Gastrocnemius medialis (tissue), 4 donors: ENCODE measurements around the gene ZNF736. TPM values are rescaled to one million over a fixed set of nuclear protein-coding genes. Genes with fewer than 3 reads are reported as not detected.
"Not testable (repeated sequence)": the region's sequence is repeated elsewhere in the genome, so short reads cannot be mapped to it uniquely, and the experiment has no call there.

ENCODE experiments used
- ATAC-seq, 2 donors: fragments of 150-250 bp; one replicate each; pipeline ENCODE4 v1.9.1; 2016
- DNase-seq, 2 donors: peaks; one replicate each; pipeline ENCODE4 v3.0.0-alpha.2; 2019
- H3K27ac ChIP-seq, 4 donors: fragments of 200-600 bp; sonication (generic); 1 replicate in 1 of 4; 2 replicates in 3 of 4; pipeline ENCODE4 v1.5.1; 2016 to 2018; ENCODE audit warnings: mild to moderate bottlenecking in 2 of 4, moderate library complexity in 1 of 4
- H3K27me3 ChIP-seq, 3 donors: fragments of 200-600 bp; sonication (generic) in 2 of 3; 1 replicate in 1 of 3; 2 replicates in 2 of 3; pipeline versions ENCODE4 v1.5.1 to v1.6.0; 2016 to 2019; ENCODE audit warnings: mild to moderate bottlenecking in 1 of 3, moderate library complexity in 1 of 3
- H3K36me3 ChIP-seq, 2 donors: fragments of 200-600 bp; sonication (generic) in 1 of 2; one replicate each; pipeline ENCODE4 v1.5.1; 2017 to 2018
- H3K4me1 ChIP-seq, 2 donors: fragments of 200-600 bp; sonication (generic) in 1 of 2; one replicate each; pipeline ENCODE4 v1.5.1; 2016 to 2017; ENCODE audit warnings: mild to moderate bottlenecking in 2 of 2
- H3K4me3 ChIP-seq, 4 donors: fragments of 200-600 bp; sonication (generic) in 3 of 4; 1 replicate in 1 of 4; 2 replicates in 3 of 4; pipeline ENCODE4 v1.5.1; 2016 to 2019; ENCODE audit warnings: mild to moderate bottlenecking in 2 of 4
- H3K9me3 ChIP-seq, 3 donors: fragments of 200-600 bp; sonication (generic) in 2 of 3; 1 replicate in 1 of 3; 2 replicates in 2 of 3; pipeline ENCODE4 v1.5.1; 2016 to 2019
- CTCF ChIP-seq, 5 experiments: fragments of 450-650 bp in 3 of 5; fragments of 200-600 bp in 2 of 5; sonication (generic) in 2 of 5; IDR thresholded peaks in 4 of 5; conservative IDR thresholded peaks in 1 of 5; 1 replicate in 4 of 5; 2 replicates in 1 of 5; pipeline ENCODE4 v1.5.1; 2016 to 2019; ENCODE audit warnings: antibody characterized with exemption in 5 of 5, mild to moderate bottlenecking in 3 of 5, moderate library complexity in 3 of 5
- POLR2A ChIP-seq, 2 donors: fragments of 450-650 bp; IDR thresholded peaks; one replicate each; pipeline ENCODE4 v1.6.1; 2017; ENCODE audit warnings: antibody characterized with exemption in 2 of 2, mild to moderate bottlenecking in 2 of 2, moderate library complexity in 2 of 2
- in situ Hi-C, 4 donors: fragments of 200-750 bp; cut with MboI; loops; one replicate each; pipeline versions ENCODE4 v1.15.0 to v1.8.0; 2017; ENCODE audit warnings: low sequenced_read_pairs in 4 of 4
- intact Hi-C: fragments of 100-400 bp; cut with DNase I; formaldehyde crosslinking; loops from one replicate; pipeline ENCODE4 v1.15.1; 2023; ENCODE audit warnings: low total_unique reads
- total RNA-seq, 4 donors: library from RNA; depleted of rRNA; stranded (reverse); fragments of >200 nt; gene quantifications; one replicate each; pipeline versions ENCODE4 v1.1.0 to v1.2.3, GENCODE V29; 2016

Gene ZNF736
- total RNA-seq, 4 donors from 2014 or later, result 2.2 to 7.8 (median 2.7) TPM

DNA sequence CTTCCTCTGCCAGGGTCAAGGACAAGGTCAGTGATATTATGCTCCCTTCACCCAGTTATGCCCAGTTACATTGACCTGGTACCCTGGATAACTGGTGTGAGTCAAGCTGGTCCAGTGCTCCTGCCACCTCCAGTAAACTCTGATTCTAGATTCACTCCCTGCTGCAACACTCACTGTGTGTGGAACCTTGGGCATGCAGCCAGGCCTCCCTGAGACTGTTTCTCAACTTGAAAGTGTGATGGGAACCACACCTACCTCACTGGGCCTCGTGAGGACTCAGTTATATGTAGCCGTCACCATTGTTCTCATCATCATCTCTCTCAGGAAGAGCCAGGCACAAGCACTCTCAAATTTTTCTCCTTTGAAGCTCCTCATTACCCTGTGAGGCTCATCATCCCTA, 935 bp upstream of the ZNF736 start:
- in situ Hi-C loops, result loop anchor here (25.0 kb wide), 6 partner anchors 224 to 599 kb away; partner anchors contain the start of genes ZNF680 (in 3 of the 4), ZNF107 (in 1 of the 4), ZNF138 (in 1 of the 4) and ZNF273 (in 1 of the 4)
- H3K27me3 ChIP-seq, result no peaks in the 10 kb centered on the region
- no peaks in the 10 kb centered on the region for H3K9me3 ChIP-seq
- TF ChIP-seq CTCF (IDR thresholded peaks at IDR 0.05 in 4 of 5, conservative IDR thresholded peaks at IDR 0.05 in 1 of 5), result no peak
- no peak for TF ChIP-seq POLR2A (IDR thresholded peaks at IDR 0.05)
- H3K27ac ChIP-seq, result peak overlapping the region in 2 of 4 donors; percentile 21 to 64
- no peak overlapping the region for H3K4me3 ChIP-seq
- DNase-seq, result no peak
- peaks cover 13 to 22% of the 10 kb centered on the region in 2 donors for H3K4me1 ChIP-seq
- no peaks in the 10 kb centered on the region for H3K36me3 ChIP-seq
- no peak for ATAC-seq
- intact Hi-C loops, result loop anchor here (2.0 to 10.0 kb wide), 2 partner anchors 250 to 482 kb away; partner anchors contain the start of genes ZNF138 and ZNF680

DNA sequence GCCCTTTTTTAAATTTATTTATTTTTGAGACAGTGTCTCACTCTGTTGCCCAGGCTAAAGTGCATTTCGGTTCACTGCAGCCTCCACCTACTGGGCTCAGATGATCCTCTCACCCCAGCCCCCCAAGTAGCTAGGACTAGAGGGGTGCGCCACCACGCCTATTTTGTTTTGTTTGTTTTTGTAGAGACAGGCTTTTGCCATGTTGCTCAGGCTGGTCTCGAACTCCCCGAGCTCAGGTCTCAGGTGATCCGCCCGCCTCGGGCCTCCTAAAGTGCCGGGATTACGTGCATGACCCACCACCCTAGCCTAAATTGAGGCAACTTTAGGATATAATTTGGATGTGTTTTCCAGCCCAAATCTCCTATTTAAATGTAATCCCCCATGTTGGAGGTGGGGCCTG, 805 bp downstream of the ZNF736 start:
- no peak for DNase-seq
- H3K27me3 ChIP-seq, result no peaks in the 10 kb centered on the region
- in situ Hi-C loops, result loop anchor here (25.0 kb wide), 6 partner anchors 223 to 598 kb away; partner anchors contain the start of genes ZNF680 (in 3 of the 4), ZNF107 (in 1 of the 4), ZNF138 (in 1 of the 4) and ZNF273 (in 1 of the 4)
- TF ChIP-seq CTCF (IDR thresholded peaks at IDR 0.05 in 4 of 5, conservative IDR thresholded peaks at IDR 0.05 in 1 of 5), result no peak
- no peak for TF ChIP-seq POLR2A (IDR thresholded peaks at IDR 0.05)
- intact Hi-C loops, result loop anchor here (10.0 kb wide), 1 partner anchor 480 kb away; the partner anchor contains the start of gene ZNF138
- peaks cover 13 to 19% of the 10 kb centered on the region in 2 donors for H3K4me1 ChIP-seq
- ATAC-seq, result no peak
- no peaks in the 10 kb centered on the region for H3K9me3 ChIP-seq
- peak overlapping the region; percentile 57 to 81 (median 65) for H3K4me3 ChIP-seq
- peak overlapping the region in 1 of 4 donors; percentile 60 for H3K27ac ChIP-seq
- no peaks in the 10 kb centered on the region for H3K36me3 ChIP-seq

- in situ Hi-C loops, result loop anchor here (25.0 kb wide), 6 partner anchors 221 to 596 kb away; partner anchors contain the start of genes ZNF680 (in 3 of the 4), ZNF107 (in 1 of the 4), ZNF138 (in 1 of the 4) and ZNF273 (in 1 of the 4)
These were observed 2.4 kb downstream of the ZNF736 start for GRCh38 chr7:64316031-64316742.

GRCh38 chr7:64320547-64321513, 7.1 kb downstream of the ZNF736 start:
- intact Hi-C loops (no loop called here), in situ Hi-C loops (loop anchor here (25.0 kb wide), 6 partner anchors 216 to 591 kb away; partner anchors contain the start of genes ZNF680 (in 3 of the 4), ZNF107 (in 1 of the 4), ZNF138 (in 1 of the 4) and ZNF273 (in 1 of the 4))
- H3K27ac ChIP-seq, result no peak overlapping the region
- no peak for ATAC-seq
- no peak for DNase-seq
- no peaks in the 10 kb centered on the region for H3K36me3 ChIP-seq
- H3K4me1 ChIP-seq, result no peaks in the 10 kb centered on the region
- TF ChIP-seq CTCF (IDR thresholded peaks at IDR 0.05 in 4 of 5, conservative IDR thresholded peaks at IDR 0.05 in 1 of 5) (no peak), POLR2A (IDR thresholded peaks at IDR 0.05) (no peak)
- H3K27me3 ChIP-seq, result no peaks in the 10 kb centered on the region
- no peaks in the 10 kb centered on the region for H3K9me3 ChIP-seq
- H3K4me3 ChIP-seq, result no peak overlapping the region

More at GRCh38 chr7:64316031-64316742, 2.4 kb downstream of the ZNF736 start:
- not testable (repeated sequence) for DNase-seq, H3K36me3 ChIP-seq, H3K27me3 ChIP-seq, H3K9me3 ChIP-seq, ATAC-seq, H3K27ac ChIP-seq, H3K4me3 ChIP-seq
- intact Hi-C loops, result loop anchor here (10.0 kb wide), 1 partner anchor 479 kb away; the partner anchor contains the start of gene ZNF138
- peaks cover 13 to 19% of the 10 kb centered on the region in 2 donors for H3K4me1 ChIP-seq

GRCh38 chr7:64324166-64324565, 10.4 kb downstream of the ZNF736 start:
- ATAC-seq, H3K27me3 ChIP-seq, intact Hi-C loops, DNase-seq, H3K27ac ChIP-seq, H3K36me3 ChIP-seq, H3K4me1 ChIP-seq, H3K9me3 ChIP-seq, H3K4me3 ChIP-seq: not testable (repeated sequence)
- in situ Hi-C loops, result loop anchor here (25.0 kb wide), 6 partner anchors 213 to 588 kb away; partner anchors contain the start of genes ZNF680 (in 3 of the 4), ZNF107 (in 1 of the 4), ZNF138 (in 1 of the 4) and ZNF273 (in 1 of the 4)

DNA sequence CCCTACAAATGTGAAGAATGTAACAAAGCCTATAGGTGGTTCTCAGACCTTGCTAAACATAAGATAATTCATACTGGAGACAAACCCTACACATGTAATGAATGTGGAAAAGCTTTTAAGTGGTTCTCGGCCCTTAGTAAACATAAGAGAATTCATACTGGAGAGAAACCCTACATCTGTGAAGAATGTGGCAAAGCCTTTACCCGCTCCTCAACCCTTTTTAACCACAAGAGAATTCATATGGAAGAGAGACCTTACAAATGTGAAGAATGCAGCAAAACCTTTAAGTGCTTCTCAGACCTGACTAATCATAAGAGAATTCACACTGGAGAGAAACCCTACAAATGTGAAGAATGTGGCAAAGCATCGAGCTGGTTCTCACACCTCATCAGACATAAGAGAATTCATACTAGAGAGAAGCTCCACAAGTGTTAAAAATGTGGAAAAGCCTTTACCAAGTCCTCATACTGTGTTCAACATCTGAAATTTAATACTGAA, 35.0 kb downstream of the ZNF736 start:
- H3K27me3 ChIP-seq, H3K4me3 ChIP-seq, ATAC-seq, intact Hi-C loops, H3K27ac ChIP-seq, H3K4me1 ChIP-seq, DNase-seq: not testable (repeated sequence)
- in situ Hi-C loops, result loop anchor here in 1 of 4 donors (25.0 kb wide), 1 partner anchor 111 kb away; the partner anchor contains the start of gene ZNF679
- Histone ChIP-seq H3K9me3 (peaks cover 5 to 61% (median 30%) of the 10 kb centered on the region in 3 donors), H3K36me3 (peaks cover 0 to 17% of the 10 kb centered on the region in 2 donors)
